CD14-positive monocyte (primary cell): ENCODE data around the gene EBP. TPM values are rescaled to one million over a fixed set of nuclear protein-coding genes. Genes with fewer than 3 reads are reported as not detected.

ENCODE experiments used
- DNase-seq, 3 donors: peaks; one replicate each; pipeline ENCODE4 v3.0.0-alpha.2; 2011 to 2022
- H2AFZ ChIP-seq: 2 replicates; pipeline ENCODE4 v1.6.0; 2012; ENCODE audit warnings: mild to moderate bottlenecking, low read depth, low read length, inconsistent platforms; ENCODE audit not compliant: insufficient read depth, poor library complexity, severe bottlenecking
- H3K27ac ChIP-seq, 2 donors: 1 replicate in 1 of 2; 2 replicates in 1 of 2; pipeline ENCODE4 v1.5.1; 2012 to 2013; ENCODE audit warnings: low read length in 2 of 2, control low read depth in 1 of 2, inconsistent platforms in 1 of 2, low read depth in 1 of 2, mild to moderate bottlenecking in 1 of 2
- H3K27me3 ChIP-seq, 2 donors: one replicate each; pipeline versions ENCODE4 v1.6.0 to v1.6.1; 2011 to 2013; ENCODE audit warnings: low read length in 2 of 2; ENCODE audit not compliant: control insufficient read depth in 2 of 2, insufficient read depth in 2 of 2
- H3K36me3 ChIP-seq, 2 donors: replicated peaks in 1 of 2; 1 replicate in 1 of 2; 2 replicates in 1 of 2; pipeline versions ENCODE4 v1.5.1 to v1.6.1; 2012 to 2013; ENCODE audit warnings: low read length in 2 of 2, control low read depth in 1 of 2, inconsistent platforms in 1 of 2, mild to moderate bottlenecking in 1 of 2; ENCODE audit not compliant: insufficient read depth in 2 of 2, control insufficient read depth in 1 of 2
- H3K4me1 ChIP-seq, 2 donors: 1 replicate in 1 of 2; 2 replicates in 1 of 2; pipeline versions ENCODE4 v1.5.1 to v1.6.1; 2012 to 2013; ENCODE audit warnings: low read length in 2 of 2, control low read depth in 1 of 2, inconsistent platforms in 1 of 2, mild to moderate bottlenecking in 1 of 2, moderate library complexity in 1 of 2; ENCODE audit not compliant: insufficient read depth in 2 of 2, control insufficient read depth in 1 of 2
- H3K4me2 ChIP-seq: replicated peaks from 2 replicates; pipeline ENCODE3; 2012; ENCODE audit warnings: low read length, moderate library complexity, mild to moderate bottlenecking; ENCODE audit not compliant: poor library complexity, severe bottlenecking; ENCODE audit errors: extremely low read depth
- H3K4me3 ChIP-seq, 3 experiments: fragments of 200-600 bp in 1 of 3; sonication (generic) in 1 of 3; replicated peaks in 1 of 3; 1 replicate in 2 of 3; 2 replicates in 1 of 3; pipeline ENCODE4 v1.5.1; 2011 to 2013; ENCODE audit warnings: low read length in 3 of 3, mild to moderate bottlenecking in 3 of 3, control low read depth in 2 of 3, low read depth in 2 of 3, inconsistent platforms in 1 of 3, moderate library complexity in 1 of 3
- H3K79me2 ChIP-seq: 2 replicates; pipeline ENCODE4 v1.6.0; 2012; ENCODE audit warnings: mild to moderate bottlenecking, control low read depth, inconsistent platforms, low read length, moderate library complexity; ENCODE audit not compliant: insufficient read depth
- H3K9ac ChIP-seq: 2 replicates; pipeline ENCODE4 v1.6.0; 2017; ENCODE audit warnings: low read length, mild to moderate bottlenecking; ENCODE audit not compliant: insufficient read depth, poor library complexity, severe bottlenecking
- H3K9me3 ChIP-seq, 2 donors: replicated peaks in 1 of 2; 1 replicate in 1 of 2; 2 replicates in 1 of 2; pipeline versions ENCODE4 v1.5.1 to v1.6.1; 2012 to 2013; ENCODE audit warnings: low read length in 2 of 2, control low read depth in 1 of 2; ENCODE audit not compliant: control insufficient read depth in 1 of 2, insufficient read depth in 1 of 2
- H4K20me1 ChIP-seq: 2 replicates; pipeline ENCODE4 v1.6.0; 2012; ENCODE audit warnings: mild to moderate bottlenecking, low read length, control low read depth, moderate library complexity; ENCODE audit not compliant: insufficient read depth
- H3K27ac Mint-ChIP-seq, 7 donors: one replicate each; pipeline ENCODE4 v1.8.0; 2020; ENCODE audit warnings: mild to moderate bottlenecking in 7 of 7, mixed read lengths in 7 of 7, moderate library complexity in 6 of 7, inconsistent platforms in 2 of 7
- H3K27me3 Mint-ChIP-seq, 3 donors: one replicate each; pipeline ENCODE4 v1.8.0; 2021 to 2022; ENCODE audit warnings: low read depth in 3 of 3, mild to moderate bottlenecking in 3 of 3, mixed read lengths in 3 of 3, moderate library complexity in 3 of 3, inconsistent platforms in 1 of 3
- H3K36me3 Mint-ChIP-seq, 2 donors: one replicate each; pipeline ENCODE4 v1.8.0; 2020; ENCODE audit warnings: mixed read lengths in 2 of 2, inconsistent platforms in 1 of 2, mild to moderate bottlenecking in 1 of 2
- H3K4me1 Mint-ChIP-seq: one replicate; pipeline ENCODE4 v1.8.0; 2020; ENCODE audit warnings: mild to moderate bottlenecking, mixed read lengths
- H3K4me3 Mint-ChIP-seq, 2 donors: one replicate each; pipeline ENCODE4 v1.8.0; 2020; ENCODE audit warnings: mild to moderate bottlenecking in 2 of 2, mixed read lengths in 2 of 2, moderate library complexity in 1 of 2
- H3K9me3 Mint-ChIP-seq, 7 donors: one replicate each; pipeline ENCODE4 v1.8.0; 2020 to 2022; ENCODE audit warnings: mixed read lengths in 7 of 7, mild to moderate bottlenecking in 6 of 7, moderate library complexity in 6 of 7, inconsistent platforms in 2 of 7
- WGBS: methylation state at CpG from one replicate; pipeline ENCODE4 v1.1.5; 2013; ENCODE audit warnings: missing lambda C conversion rate; ENCODE audit not compliant: insufficient coverage; 5-methylcytosine and 5-hydroxymethylcytosine counted together
- intact Hi-C, 2 donors: fragments of 100-400 bp; cut with micrococcal nuclease; formaldehyde crosslinking; loops; one replicate each; pipeline versions ENCODE4 v1.15.0 to v1.15.1; 2023
- polyA plus RNA-seq, 3 donors: library from polyadenylated mRNA; depleted of rRNA in 1 of 3; unstranded in 2 of 3; stranded (reverse) in 1 of 3; fragments of 300-500 nt in 2 of 3; fragments of >200 nt in 1 of 3; fragmentation: Illumina TruSeq in 2 of 3; gene quantifications; 1 replicate in 2 of 3; 2 replicates in 1 of 3; pipeline ENCODE4 v1.2.3, GENCODE V29; 2012 to 2021
- TF ChIP-seq, protein P1 (sequence below): fragments of 200-600 bp; IDR thresholded peaks from one replicate; pipeline ENCODE4 v1.8.0; 2022; ENCODE audit warnings: antibody characterized with exemption, mild to moderate bottlenecking

EBP gene
- polyA plus RNA-seq, 3 donors: 47.2 to 59.5 (median 47.4) TPM

DNA sequence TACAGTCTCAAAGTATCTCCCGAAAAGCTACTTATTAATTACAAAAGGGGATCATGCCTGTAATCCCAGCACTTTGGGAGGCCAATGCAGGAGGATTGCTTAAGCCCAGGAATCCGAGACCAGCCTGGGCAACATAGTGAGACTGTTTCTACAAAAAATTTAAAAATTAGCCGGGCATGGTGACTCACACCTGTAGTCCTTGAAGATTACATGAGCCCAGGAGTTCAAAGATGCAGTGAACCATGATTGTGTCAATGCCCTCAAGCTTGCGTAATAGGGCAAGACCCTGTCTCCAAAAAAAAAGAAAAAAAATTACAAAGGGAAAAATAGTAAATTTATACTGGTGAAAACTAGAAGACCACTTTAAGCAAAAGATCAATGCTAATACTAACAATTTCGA is 16.1 kb upstream of the EBP start:
- H3K4me3 ChIP-seq: no peak overlapping the region
- peaks cover 0 to 9% (median 1%) of the 10 kb centered on the region in 7 donors for H3K9me3 Mint-ChIP-seq
- H3K36me3 ChIP-seq: no peaks in the 10 kb centered on the region
- no peaks in the 10 kb centered on the region for H4K20me1 ChIP-seq
- DNase-seq: no peak
- no peaks in the 10 kb centered on the region for H3K79me2 ChIP-seq
- peaks cover 11 to 12% of the 10 kb centered on the region in 2 donors for H3K4me1 ChIP-seq
- H3K9me3 ChIP-seq: no peaks in the 10 kb centered on the region
- peaks cover 0 to 2% of the 10 kb centered on the region in 2 donors for H3K36me3 Mint-ChIP-seq
- H3K4me3 Mint-ChIP-seq: no peak overlapping the region
- no peak overlapping the region for H3K4me2 ChIP-seq
- H3K27me3 Mint-ChIP-seq: peaks cover 0 to 10% (median 4%) of the 10 kb centered on the region in 3 donors
- peaks cover 11% of the 10 kb centered on the region for H3K4me1 Mint-ChIP-seq
- intact Hi-C loops: no loop called here
- H3K27me3 ChIP-seq: no peaks in the 10 kb centered on the region
- H3K27ac Mint-ChIP-seq: no peak overlapping the region
- no peak overlapping the region for H2AFZ ChIP-seq
- 80% methylated on average over 1 of the region's 5 CpGs for WGBS
- H3K27ac ChIP-seq: no peak overlapping the region
- TF ChIP-seq, protein P1, sequence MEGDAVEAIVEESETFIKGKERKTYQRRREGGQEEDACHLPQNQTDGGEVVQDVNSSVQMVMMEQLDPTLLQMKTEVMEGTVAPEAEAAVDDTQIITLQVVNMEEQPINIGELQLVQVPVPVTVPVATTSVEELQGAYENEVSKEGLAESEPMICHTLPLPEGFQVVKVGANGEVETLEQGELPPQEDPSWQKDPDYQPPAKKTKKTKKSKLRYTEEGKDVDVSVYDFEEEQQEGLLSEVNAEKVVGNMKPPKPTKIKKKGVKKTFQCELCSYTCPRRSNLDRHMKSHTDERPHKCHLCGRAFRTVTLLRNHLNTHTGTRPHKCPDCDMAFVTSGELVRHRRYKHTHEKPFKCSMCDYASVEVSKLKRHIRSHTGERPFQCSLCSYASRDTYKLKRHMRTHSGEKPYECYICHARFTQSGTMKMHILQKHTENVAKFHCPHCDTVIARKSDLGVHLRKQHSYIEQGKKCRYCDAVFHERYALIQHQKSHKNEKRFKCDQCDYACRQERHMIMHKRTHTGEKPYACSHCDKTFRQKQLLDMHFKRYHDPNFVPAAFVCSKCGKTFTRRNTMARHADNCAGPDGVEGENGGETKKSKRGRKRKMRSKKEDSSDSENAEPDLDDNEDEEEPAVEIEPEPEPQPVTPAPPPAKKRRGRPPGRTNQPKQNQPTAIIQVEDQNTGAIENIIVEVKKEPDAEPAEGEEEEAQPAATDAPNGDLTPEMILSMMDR: no peak
- no peak overlapping the region for H3K9ac ChIP-seq

DNA sequence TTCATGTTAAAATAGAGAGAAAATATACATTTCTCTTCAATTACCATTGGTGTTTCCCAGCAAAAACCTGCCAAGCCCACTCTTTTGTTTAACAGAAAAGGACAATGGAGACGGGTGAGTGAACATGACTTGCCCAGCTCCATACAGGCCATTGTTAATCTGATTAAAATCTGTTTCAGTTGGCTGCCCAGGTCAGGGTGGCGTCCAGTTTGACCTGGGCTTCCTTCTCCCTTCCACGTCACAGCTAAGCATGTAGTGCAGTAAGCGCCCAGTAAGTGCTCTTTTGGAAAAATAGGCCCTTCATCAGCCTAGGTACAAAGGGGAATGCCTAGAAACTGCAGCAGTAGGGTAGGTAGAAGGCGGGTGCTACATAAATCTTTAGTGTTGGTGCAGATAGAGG is 14.4 kb upstream of the EBP start:
- no peaks in the 10 kb centered on the region for H3K9me3 ChIP-seq
- H3K4me3 ChIP-seq: no peak overlapping the region
- H2AFZ ChIP-seq: no peak overlapping the region
- Mint-ChIP-seq H3K4me3 (no peak overlapping the region), H3K27ac (no peak overlapping the region), H3K27me3 (peaks cover 0 to 8% (median 3%) of the 10 kb centered on the region in 3 donors), H3K9me3 (peaks cover 0 to 9% (median 1%) of the 10 kb centered on the region in 7 donors), H3K36me3 (peaks cover 0 to 6% of the 10 kb centered on the region in 2 donors), H3K4me1 (peaks cover 11% of the 10 kb centered on the region)
- H3K79me2 ChIP-seq: no peaks in the 10 kb centered on the region
- H3K9ac ChIP-seq: no peak overlapping the region
- DNase-seq: no peak
- H3K27me3 ChIP-seq: no peaks in the 10 kb centered on the region
- intact Hi-C loops: no loop called here
- H3K4me2 ChIP-seq: no peak overlapping the region
- H3K36me3 ChIP-seq: no peaks in the 10 kb centered on the region
- WGBS: no CpG with 5 or more reads among the region's 5 CpGs
- H3K4me1 ChIP-seq: peaks cover 11 to 12% of the 10 kb centered on the region in 2 donors
- TF ChIP-seq, protein P1: no peak
- H4K20me1 ChIP-seq: no peaks in the 10 kb centered on the region
- no peak overlapping the region for H3K27ac ChIP-seq
